ENCODE measurements around the gene ELFN1.

The ELFN1 gene

DNA sequence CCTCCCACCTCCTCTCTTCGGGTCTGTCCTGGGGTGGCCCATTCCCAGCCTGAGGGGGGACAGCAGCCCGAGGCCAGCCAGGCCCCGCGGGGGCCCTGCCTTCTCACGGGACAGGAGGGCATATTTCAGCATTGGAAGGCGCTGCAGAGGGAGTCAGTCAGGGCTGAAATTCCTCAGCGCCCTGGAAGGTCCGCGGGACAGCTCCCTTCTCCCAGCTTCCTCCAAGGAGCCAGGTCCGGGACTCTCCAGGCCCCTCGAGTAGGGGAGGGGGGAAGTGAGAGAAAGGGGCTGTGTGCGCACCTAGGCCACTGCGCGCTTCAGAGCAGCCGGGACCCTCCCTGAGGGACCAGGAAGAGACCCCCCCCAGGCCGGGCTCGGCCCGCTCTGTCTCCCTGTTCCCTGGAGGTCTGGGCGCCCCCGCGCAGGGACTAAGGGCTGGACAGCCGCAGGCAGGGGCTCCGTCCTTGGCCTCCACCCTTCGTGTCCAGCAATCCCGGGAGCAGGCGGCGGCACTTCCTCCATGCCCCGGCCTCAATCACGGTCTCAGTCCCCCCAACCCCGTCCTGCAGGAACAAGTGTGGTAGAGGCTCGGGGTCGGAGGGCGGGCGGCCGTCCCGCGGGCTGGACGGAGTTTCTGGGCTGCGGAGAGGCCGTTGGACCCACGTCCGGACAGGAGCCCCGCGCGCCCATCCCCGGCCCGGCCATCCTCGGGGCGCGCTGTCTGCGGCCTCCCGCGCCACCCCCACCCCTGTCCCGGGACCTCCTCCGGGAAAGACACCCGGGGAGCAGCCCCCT, 6.0 kb upstream of the ELFN1 start:
- DNase-seq (ENCODE audit: low read depth in 2 of 2), result no peak

GRCh38 chr7:1664711-1665548, 5.1 kb upstream of the ELFN1 start:
- DNase-seq (ENCODE audit: low read depth in 2 of 2), result no peak

DNA sequence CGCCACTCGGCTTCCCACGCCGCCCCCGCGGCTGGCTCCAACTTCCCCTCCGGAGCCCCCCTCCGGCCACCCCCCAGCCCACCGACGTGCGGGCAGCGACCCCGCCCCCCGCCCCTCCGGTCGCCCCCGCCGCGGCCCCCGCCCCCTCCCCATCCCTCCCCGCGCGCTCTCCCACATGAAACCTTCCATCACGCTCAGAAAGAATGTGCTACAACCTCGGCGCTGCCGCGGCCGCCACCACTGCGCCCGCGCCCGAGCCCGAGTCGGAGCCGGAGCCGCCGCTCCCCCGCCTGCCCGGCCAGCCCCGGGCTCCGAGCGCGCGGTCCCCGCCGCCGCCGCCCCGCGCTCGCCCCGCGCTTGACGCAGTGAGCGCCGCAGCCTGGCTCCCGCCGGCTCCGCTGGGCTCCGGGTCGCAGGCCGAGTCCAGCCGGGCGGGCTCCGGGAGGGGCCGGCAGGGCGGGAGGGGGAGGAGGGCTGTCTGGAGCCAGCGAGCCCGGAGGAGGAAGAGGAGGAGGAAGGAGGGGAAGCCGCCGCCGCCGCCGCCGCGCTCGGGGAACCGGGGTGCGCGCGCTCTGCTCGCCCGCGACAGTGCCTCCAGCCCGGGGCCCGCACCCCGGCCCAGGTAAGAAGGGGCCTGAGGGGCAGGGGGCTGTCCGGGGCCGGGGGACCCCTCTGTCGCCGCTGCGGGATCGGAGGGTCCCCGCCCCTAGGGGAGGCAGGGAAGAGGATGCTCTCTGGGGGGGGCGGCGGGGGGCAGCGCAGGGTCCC, 4.3 kb upstream of the ELFN1 start:
- no peak for DNase-seq (ENCODE audit: low read depth in 2 of 2)

DNA sequence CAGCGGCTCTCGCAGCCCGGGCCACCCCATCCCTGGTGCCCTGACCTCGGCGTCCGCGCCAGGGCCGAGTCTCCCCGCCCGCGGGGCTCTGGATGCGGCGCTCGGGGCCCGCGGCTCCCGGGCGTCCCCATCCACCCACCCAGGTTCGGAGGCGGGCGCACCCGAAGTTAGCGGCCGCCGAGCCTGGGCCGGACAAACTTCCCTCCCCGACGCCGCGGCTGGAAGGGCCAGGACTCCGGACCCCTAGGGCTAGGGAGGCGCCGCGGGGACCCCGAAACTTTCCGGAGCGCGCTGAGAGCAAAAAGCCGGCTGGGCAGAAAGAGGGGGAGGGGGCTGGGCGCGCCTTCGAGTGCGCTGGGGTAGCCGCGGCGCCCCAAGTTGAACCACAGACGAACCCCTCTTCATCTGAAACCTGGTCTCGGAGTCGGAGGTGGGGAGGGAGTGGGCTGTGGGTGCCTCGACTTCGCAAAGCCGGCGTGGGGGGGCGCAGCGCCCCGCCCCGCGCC, 3.7 kb upstream of the ELFN1 start:
- no peak for DNase-seq (ENCODE audit: low read depth in 2 of 2)

GRCh38 chr7:1666823-1667565, 3.1 kb upstream of the ELFN1 start:
- no peak for DNase-seq (ENCODE audit: low read depth in 2 of 2)

DNA sequence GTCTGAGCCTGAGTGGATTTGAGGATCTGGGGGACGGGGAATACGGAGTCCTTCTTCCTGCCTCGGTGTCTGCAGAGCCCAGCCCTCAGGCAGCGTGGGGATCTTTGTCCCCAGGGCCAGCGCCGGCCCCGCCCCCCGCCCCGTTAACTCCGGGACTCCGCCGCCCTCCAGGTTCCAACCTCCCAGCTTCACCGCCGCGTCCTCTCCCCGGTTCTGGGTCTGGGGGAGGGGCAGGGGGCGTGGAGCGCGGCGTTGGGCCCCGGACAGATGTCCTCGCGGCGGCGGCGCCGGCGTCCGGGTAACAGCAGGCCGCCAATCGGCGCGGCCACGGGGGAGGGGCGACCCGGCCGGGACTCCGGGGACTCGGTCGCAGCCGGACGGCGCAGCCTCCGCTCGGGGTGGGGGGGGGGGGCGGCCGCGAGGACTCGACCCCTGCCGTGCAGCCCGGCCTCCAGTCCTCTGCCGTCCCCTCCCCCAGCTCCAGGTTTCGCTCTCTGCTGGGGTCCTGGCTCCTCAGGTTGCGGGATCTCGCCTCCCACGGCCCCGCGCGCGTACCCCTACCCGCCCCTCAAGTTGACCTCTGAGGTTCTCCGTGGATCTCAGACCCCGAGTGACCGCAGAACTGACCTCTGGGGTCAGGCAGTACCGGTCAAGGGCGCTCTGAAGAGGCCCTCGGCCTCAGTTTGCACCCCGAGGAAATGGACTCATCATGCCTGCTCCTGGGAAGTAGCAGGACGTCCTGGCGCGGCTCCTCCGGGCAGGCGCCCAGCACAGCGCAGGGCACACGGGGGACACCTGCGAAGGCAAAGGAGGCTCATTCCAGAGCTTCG, 2.3 kb upstream of the ELFN1 start:
- no peak for DNase-seq (ENCODE audit: low read depth in 2 of 2)

- no peak for DNase-seq (ENCODE audit: low read depth in 2 of 2)
These were observed 1.5 kb upstream of the ELFN1 start for GRCh38 chr7:1668396-1669063.

- DNase-seq (ENCODE audit: low read depth in 2 of 2), result no peak
These were observed 769 bp upstream of the ELFN1 start for GRCh38 chr7:1669064-1669951.

- no peak for DNase-seq (ENCODE audit: low read depth in 2 of 2)
These were observed 967 bp downstream of the ELFN1 start for GRCh38 chr7:1670894-1671593.

- no peak for DNase-seq (ENCODE audit: low read depth in 2 of 2)
These were observed 1.7 kb downstream of the ELFN1 start for GRCh38 chr7:1671594-1672451.

DNA sequence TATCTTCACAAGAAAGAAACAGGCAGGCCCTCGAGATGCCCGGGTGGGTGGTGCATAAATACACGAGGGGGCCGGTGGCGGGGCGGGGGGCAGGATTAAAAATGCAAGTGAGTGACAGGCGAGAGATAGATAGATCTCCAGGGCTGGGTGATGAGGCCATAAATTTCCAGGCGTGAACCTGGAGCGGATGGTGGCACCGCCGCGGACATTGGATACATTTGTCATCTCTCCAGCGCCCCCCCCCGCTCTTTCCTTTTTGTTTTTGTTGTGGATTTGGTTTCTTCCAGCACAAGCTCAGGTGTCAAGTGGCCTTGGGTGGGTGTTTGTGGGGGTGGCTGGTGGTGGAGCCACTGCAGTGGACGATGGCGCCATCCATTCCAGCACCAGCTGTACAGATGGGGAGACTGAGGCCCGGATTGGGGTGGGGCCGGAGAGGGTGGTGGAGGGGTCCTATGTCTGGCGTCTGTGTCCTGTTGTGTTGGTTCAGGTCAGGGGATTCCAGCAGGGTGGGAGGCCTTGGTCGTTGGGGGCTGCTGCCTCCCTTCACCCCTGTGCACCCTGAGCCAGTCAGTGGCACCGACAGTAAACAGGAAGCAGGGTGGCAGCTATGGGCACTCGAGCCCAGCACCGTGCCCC, 2.9 kb downstream of the ELFN1 start:
- no peak for DNase-seq (ENCODE audit: low read depth in 2 of 2)

- DNase-seq (ENCODE audit: low read depth in 2 of 2), result no peak
These were observed 3.6 kb downstream of the ELFN1 start for GRCh38 chr7:1673581-1674118.

GRCh38 chr7:1674161-1675035, 4.3 kb downstream of the ELFN1 start:
- no peak for DNase-seq (ENCODE audit: low read depth in 2 of 2)

- DNase-seq (ENCODE audit: low read depth in 2 of 2), result no peak
These were observed 5.1 kb downstream of the ELFN1 start for GRCh38 chr7:1675036-1675671.

Data from fibroblast of skin of left biceps (primary cell).